Superior temporal gyrus (tissue), 1 donor: ENCODE measurements around the gene FBL.
"Not testable (repeated sequence)": the region's sequence is repeated elsewhere in the genome, so short reads cannot be mapped to it uniquely, and the experiment has no call there.

Experiments
- DNase-seq: peaks from one replicate; pipeline ENCODE4 v3.0.0-alpha.2; 2016; ENCODE audit errors: extremely low spot score

Gene FBL

DNA sequence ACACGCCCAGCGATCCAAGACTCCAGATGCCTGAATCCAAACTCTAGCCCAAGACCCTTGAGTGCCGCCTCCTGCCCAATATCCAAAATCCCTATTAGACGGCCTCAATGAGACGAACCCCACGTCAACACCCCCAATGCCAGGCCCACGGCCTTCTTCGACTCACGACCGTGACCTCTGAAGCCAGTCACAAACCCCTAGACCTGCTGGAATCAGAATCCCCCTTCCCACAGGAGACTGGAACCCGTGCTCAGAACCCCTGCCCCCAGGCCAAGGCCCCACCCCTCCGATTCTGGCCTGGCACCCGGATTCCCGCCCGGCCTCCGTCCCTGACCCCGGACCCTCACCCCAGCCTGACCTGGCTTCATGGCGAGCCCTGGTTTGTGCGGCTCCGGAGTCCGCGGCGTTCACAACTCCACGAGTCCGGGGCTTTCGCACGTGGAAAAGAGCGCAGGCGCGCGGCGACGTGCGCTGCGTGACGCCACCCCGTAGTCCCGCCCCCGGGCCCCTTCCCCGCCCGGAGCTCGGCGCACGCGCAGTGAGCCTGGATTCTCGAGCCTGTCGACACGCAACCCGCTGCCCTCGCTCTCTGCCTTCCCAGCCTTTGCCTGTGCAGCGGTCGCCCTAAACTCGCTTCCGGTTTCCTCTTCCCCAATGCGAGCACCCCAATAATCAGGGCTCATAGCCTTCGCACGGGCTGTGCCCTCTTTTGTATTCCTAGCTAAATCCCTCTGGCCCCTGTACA lies at the start of gene FBL:
FBL (minus strand) TSS at position 447 of the 745 bp plus-strand sequence; CDS start at position 368, 79 bp downstream.
- peak; percentile 95 for DNase-seq

DNA sequence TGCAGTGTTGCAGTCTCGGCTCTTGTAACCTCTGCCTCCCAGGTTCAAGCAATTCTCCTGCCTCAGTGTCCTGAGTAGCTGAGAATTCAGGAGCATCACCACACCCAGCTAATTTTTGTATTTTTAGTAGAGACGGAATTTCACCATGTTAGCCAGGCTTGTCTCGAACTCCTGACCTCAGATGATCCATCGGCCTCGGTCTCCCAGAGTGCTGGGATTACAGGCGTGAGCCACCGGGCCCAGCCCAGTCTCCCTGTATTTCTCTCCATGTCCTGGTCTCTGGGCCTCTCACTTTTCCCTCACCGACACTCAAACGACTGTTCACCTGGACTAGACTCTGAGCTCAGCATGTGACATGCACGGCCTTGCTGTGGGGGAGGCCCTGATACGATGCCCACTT lies 48.9 kb upstream of the FBL start:
- not testable (repeated sequence) for DNase-seq

DNA sequence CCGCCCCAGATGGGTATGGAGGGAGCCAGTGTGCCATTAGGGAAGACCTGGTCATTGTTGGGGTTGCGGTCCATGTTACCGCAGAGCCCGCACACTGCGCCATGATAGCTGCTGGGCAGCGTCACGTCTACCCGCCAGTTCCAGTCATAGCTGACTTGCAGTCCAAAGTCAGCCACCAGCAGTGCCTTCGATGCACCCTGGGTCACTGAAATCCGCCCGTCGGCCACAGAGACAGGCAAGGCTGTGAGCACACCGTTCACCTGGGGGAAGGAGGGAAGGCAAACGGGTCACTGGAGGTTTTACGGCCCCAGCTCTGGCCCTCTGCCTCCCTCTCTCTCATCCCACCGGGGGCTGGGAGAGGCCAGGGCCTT lies 48.0 kb upstream of the FBL start:
- not testable (repeated sequence) for DNase-seq

DNA sequence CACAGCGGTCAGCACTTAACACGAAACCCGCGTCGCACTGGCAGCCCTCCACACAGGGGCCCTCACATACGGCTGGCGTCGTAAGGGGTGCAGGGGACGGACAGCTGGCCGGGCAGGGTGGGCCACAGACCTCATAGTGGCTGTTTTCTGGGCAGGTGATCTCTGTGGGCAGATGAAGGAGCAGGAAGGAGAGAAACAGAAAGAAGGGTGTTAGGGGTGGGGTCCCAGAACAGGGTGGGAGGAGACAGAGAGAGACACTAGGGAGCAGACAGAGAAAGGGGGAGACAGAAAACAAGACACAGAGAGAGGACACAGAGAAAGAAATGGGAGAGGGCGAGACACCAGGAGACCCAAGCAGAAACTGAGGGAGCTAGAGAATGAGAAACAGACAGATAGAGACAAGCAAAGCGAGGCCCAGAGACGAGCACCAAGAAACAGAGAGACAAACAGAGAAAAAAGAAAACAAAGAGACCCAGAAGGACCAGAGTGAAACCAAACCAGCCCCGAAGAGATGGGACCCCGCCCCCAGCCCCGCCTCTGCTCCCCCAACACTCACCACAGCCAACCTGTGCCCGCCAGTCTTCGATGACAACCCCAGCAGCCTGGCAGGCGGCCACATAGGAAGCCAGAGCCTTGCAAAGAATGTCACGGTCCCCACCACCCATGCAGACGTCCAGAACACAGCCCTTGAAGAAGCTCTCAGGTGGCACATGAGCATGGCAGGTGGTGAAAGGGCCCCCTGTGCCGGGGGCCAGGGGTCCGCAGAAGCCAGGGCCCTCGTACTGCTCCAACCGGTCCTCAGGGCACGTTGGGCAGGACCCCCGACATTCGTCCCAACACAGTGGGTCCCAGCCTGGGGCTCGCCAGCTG lies 47.4 kb upstream of the FBL start:
- DNase-seq, result not testable (repeated sequence)

DNA sequence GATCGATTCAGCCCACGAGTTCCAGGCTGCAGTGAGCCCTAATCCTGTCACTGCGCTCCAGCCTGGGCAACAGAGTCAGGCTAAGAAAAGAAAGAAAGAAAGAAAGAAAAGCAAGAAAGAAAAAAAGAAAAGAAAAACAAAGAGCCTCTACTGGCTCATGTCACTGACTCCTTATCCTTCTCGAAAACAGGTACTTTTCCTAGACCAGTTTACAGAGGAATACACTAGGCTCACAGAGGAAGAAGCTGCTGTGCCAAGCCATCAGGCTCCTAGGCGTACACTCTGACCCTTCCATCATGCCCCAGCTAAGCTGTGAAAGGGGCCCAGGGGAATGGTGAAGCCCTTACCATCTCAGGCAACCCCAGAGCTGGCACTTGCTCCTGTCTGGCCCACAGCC lies 46.3 kb upstream of the FBL start:
- DNase-seq, result not testable (repeated sequence)

DNA sequence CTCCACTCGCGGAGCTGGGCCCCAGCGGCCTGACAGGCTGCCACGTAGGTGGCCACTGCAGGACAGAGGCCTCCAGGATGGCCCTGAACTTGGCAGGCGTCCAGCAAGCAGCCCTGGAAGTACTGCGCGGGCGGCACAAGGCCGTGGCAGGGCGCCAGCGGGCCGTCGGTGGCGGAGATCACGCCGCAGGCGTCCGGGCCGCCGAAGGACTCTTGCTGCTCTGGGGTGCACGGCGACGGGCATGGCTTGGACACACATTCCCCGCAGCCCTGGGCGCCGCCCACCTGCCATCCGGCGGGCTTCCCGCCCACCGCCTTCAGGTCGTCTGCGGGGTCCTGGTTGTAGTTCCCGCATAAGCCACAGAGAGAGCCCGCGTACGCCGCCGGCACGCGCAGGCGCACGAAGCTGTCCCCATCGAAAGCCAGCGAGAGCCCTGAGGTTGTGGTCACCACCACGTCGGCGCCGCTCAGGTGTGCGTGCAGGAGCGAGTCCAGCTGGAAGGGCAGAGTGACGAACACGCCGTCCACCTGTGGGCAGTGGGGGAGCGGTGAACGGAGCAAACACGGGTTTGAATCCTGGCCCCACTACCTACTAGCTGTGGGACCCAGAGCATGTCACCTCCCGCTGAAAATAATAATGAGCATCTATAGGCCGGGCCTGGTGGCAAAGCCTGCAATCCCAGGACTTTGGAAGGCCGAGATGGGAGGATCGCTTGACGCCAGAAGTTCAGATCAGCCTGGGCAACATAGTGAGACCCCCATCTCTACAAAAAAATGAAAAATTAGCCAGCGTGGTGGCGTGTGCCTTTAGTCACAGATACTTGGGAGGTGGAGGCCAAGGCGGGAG lies 45.7 kb upstream of the FBL start:
- not testable (repeated sequence) for DNase-seq

DNA sequence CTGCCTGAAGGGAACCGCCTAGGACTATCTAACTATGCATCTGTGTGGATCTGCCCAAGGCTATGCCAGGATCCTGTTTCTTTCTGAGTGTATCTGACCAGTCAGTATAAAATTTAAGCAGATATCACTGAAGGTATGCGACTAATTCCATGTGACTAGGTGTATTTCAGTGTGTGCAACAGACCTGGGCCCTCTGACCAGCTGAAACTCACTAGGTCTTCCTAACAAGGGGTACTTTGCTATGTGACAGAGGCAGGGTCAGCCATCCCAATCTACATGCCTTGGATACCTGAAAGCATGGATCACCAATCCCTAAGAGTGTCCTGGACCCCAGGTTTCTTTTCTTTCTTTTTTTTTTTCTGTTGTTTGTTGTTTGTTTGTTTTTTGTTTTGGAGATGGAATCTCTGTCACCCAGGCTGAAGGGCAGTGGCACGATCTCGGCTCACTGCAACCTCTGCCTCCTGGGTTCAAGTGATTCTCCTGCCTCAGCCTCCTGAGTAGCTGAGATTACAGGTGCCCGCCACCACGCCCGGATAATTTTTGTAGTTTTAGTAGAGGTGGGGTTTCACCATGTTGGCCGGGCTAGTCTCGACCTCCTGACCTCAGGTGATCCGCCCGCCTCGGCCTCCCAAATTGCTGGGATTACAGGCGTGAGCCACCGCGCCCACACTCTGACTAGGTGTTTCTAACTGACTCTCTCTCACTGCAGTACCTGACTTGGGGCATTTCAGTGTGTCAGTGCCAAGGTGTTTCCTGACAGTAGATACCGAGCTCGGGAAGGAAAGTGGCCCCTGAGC lies 44.8 kb upstream of the FBL start:
- DNase-seq, result no peak

DNA sequence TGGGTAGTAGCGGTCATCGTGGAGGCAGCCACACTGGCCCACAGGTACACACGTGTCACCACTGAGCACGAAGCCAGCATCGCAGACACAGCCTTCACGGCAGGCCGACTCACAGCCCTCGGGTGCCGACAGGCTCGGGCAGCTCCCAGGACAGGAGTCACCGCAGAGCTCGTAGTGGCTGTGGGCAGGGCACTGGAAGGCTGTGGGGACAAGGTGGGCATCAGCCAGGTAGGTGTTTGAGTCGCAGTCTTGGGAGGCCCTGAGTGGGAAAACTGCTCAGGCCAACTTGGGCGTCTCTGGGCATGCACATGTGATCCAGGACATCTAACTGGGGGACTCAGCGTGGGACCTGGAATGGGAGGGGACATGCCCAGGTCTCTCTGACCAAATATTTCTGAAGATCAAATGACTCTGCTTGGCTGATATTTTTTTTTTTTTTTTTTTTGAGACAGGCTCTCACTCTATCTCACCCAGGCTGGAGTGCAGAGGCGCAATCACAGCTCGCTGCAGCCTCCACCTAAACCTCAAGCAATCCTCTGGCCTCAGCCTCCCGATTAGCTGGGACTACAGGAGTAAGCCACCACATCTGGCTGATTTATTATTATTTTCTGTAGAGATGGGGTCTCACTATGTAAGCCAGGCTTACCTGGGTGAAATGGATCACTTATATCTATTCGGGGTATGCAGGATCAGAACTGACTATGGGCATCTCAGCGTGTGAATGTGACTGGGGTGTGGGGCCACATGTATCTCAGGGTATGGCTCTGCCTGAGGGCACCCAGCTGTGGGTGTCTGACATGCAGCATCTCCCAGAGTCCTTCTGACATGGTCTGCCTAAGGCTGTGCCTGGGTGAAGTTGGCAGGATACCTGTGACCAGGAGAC lies 43.9 kb upstream of the FBL start:
- not testable (repeated sequence) for DNase-seq

DNA sequence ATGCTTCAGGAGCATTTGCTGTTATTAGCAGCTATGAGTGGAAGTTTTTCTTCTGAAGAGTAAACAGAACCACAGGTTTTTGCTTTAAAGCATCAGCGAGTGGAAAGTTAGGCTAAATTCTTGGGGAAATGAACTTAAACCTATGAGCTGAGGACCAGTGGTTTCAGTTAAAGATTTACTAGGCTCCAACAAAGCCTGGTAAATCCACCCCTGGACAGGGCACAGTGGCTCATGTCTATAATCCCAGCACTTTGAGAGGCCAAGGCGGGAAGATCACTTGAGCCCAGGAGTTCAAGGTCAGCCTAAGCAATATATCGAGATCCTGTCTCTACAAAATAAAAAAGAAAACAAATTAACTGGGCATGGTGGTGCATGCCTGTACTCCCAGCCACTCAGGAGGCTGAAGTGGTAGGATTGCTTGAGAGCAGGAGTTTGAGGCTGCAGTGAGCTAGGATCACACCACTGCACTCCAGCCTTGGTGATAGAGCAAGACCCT lies 41.3 kb upstream of the FBL start:
- DNase-seq, result not testable (repeated sequence)

DNA sequence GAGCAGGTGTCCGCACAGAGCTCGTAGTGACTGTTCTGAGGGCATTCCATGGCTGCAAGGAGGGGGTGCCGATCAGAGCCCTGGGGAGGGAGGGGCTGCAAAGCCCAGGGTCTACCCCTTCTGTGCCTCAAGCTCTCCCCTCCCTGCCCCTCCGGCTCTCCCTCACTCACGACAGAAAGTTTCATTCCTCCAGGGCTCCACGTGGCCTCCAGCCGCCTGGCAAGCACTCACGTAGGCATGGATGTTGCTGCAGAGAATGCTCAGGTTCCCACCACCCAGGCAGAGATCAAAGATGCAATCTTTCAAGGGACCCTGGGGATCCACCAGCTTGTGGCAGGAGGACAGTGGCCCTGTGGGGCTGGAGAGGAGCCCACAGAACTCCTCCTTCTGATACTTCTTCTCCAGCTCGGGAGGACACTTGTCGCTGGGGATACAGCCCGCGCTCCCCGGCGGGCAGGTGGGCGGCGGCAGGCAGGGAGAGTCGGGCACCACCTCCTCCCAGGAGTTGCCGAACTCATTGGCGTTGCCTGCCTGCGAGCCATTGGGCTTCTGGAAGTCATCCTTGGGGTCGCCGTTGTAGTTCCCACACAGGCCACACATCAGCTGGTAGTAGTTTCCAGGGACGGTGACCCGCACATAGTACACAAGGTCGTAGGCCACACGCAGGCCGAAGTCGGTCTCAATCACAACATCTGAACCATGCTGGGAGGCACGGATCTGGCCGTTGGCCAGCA lies 39.8 kb upstream of the FBL start:
- not testable (repeated sequence) for DNase-seq

DNA sequence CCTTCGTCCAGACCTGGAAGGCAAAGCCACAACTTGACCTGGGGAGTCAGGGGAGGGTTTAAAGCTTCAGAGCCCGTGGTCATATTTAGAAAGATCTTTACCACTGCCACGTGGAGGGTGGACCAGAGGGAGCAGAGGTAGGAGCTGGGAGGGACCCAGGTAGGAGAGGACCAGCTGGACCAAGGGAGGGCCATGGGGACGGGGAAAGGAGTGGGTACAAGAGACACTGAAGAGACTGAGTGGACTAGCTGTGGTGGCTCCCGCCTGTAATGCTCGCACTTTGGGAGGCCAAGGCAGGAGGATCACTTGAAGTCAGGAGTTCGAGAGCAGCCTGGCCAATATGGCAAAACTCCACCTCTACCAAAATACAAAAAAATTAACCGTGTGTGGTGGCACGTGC lies 38.5 kb upstream of the FBL start:
- DNase-seq, result not testable (repeated sequence)

DNA sequence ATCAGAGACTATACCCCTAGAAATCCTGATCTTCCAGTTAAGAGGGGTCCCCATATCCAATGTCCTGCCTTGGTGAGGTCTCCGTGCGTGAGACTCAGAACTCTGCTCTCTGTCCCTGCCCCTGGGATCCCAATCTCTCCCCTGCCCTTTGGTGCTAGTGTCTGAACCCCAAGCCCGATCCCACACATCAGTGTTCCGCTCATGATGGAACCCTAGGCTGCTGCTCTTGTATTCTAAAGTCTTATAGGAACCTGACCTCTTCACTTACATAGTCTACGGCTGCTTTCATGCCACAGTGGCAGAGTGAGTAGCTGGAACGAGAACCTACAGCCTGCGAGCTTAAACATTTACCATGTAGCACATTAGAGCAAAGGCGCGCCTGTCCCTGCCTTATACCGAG lies 36.5 kb upstream of the FBL start:
- DNase-seq, result not testable (repeated sequence)

DNA sequence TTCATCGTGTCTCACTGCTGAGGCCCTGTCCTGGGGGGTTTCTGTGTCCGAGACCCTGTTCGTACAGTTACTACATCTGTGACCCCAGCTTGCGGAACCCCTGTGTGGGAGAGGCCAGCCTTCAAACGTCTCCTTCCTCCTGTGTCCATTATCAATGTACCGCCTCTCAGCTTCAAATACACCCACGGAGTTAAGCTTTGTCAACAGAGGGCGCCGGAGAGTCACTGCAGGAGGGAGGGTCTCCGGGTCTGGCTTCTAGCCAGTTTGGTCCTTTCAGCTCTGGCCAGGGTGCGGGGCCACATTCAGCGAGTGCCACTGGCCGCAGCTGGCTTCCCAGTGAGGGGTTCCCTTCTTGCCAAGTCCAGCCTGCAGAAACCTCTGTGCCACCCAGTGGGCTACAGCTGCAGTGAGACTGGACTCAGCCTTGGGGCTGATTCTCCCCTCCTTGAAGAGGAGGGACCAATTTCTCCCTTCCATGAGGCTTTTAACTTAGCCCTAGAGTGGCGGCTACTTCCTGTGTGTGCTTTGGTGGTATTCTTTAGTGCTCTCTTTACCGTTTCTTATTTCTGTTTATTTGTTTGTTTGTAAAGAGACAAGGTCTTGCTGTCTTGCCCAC lies 35.4 kb upstream of the FBL start:
- not testable (repeated sequence) for DNase-seq

DNA sequence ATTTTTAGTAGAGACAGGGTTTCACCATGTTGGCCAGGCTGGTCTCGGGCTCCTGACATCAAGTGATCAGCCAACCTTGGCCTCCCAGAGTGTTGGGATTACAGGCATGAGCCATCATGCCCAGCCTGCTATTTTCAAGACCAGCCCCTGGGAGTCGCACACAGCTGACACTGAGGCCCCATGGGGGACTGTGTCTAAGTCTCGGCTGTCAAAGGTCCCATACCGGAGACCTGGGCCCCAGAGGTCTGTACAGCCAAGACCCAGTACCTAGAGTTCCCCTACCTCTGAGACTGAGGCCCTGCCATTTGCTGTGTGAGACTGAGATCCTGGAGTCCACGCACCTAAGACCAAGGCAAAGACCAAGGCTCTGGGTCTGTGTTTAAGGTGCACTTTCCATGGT lies 34.1 kb upstream of the FBL start:
- not testable (repeated sequence) for DNase-seq

DNA sequence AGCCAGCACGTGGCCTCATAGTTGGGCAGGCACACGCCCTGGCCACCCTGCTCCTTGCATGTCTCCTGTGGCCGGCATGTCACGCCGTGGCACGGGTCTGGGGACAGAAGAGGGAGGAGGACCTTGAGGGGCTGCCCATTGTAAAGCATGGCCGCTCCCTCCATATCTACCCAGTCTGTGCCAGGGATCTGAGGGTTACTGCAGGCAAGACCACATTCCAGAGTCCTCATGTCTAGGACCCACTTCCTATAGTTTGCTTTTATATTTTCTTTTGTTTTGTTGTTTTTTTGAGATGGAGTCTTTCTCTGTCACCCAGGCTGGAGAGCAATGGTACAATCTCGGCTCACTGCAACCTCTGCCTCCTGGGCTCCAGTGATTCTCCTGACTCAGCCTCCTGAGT lies 33.6 kb upstream of the FBL start:
- DNase-seq, result not testable (repeated sequence)

DNA sequence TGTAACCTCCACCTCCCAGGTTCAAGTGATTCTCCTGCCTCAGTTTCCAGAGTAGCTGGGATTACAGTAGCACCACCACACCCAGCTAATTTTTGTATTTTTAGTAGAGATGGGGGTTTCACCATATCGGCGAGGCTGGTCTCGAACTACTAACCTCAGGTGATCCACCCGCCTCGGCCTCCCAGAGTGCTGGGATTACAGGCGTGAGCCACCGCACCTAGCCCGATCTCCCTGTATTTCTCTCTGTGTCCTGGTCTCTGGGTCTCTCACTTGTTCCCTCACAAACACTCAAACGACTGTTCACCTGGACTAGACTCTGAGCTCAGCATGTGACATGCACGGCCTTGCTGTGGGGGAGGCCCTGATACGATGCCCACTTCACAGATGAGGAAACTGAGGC lies 32.7 kb upstream of the FBL start:
- DNase-seq, result not testable (repeated sequence)

DNA sequence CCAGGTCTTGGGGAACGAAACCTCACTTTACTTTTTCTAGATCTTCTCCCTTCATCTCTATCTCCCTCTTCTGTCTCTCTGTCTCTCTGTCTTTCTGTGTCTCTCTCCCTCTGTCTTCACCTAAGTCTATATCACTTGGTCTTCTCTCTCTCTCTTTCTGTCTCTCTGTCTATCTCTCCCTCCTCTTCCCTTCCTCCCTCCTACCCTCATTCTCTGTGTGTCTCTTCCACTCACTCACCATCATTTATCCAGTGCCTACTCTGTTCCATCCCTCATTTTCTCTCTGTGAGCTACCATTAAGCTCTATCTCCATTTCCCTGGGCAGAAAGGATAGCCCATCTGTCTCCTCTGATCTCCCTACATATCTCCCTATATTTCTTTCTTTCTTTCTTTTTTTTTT lies 32.2 kb upstream of the FBL start:
- no peak for DNase-seq

DNA sequence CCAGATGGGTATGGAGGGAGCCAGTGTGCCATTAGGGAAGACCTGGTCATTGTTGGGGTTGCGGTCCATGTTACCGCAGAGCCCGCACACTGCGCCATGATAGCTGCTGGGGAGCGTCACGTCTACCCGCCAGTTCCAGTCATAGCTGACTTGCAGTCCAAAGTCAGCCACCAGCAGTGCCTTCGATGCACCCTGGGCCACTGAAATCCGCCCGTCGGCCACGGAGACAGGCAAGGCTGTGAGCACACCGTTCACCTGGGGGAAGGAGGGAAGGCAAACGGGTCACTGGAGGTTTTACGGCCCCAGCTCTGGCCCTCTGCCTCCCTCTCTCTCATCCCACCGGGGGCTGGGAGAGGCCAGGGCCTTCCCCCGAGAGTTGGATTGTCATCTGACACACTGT lies 31.8 kb upstream of the FBL start:
- DNase-seq, result not testable (repeated sequence)

DNA sequence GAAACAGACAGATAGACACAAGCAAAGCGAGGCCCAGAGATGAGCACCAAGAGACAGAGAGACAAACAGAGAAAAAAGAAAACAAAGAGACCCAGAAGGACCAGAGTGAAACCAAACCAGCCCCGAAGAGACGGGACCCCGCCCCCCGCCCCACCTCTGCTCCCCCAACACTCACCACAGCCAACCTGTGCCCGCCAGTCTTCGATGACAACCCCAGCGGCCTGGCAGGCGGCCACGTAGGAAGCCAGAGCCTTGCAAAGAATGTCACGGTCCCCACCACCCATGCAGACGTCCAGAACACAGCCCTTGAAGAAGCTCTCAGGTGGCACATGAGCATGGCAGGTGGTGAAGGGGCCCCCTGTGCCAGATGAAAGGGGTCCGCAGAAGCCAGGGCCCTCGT lies 31.3 kb upstream of the FBL start:
- DNase-seq, result not testable (repeated sequence)
